ENCODE data around the gene CRYGC.

- TF ChIP-seq CTCF (IDR thresholded peaks at IDR 0.05; ENCODE audit: poor library complexity), result no peak
- TF ChIP-seq EZH2phosphoT487 (IDR thresholded peaks at IDR 0.05; ENCODE audit: low read depth, severe bottlenecking, unreplicated experiment), result no peak
These were observed 1.5 kb downstream of the CRYGC start for GRCh38 chr2:208128136-208128535.
